Left renal cortex interstitium (tissue), 4 donors: Measurements from ENCODE around the gene TOR2A. TPM values are rescaled to one million over a fixed set of nuclear protein-coding genes. Genes with fewer than 3 reads are reported as not detected.

ENCODE experiments used
- polyA plus RNA-seq, 4 donors: library from polyadenylated mRNA; unstranded; fragments of 120-200 nt; gene quantifications; one replicate each; pipeline ENCODE4 v1.2.1, GENCODE V29; 2013; ENCODE audit not compliant: insufficient read length in 4 of 4

TOR2A gene
- polyA plus RNA-seq, 4 donors, result 13.7 to 21.6 (median 16.8) TPM

Other genes with a start within 250 kb of the TOR2A start
- gene STXBP1, start 123.0 kb downstream of the TOR2A start, polyA plus RNA-seq, result 10 to 100 TPM; 23.6 to 38.6 (median 31.6) TPM
- 1 to 10 TPM; 2.6 to 7.7 (median 5.4) TPM for gene CFAP157, start 28.3 kb downstream of the TOR2A start, polyA plus RNA-seq
- gene PTRH1, start 19.6 kb downstream of the TOR2A start, polyA plus RNA-seq, result 10 to 100 TPM in 3 of 4 donors, 1 to 10 TPM in 1; 7.4 to 21.6 (median 14.2) TPM
- gene TTC16, start 19.2 kb downstream of the TOR2A start, polyA plus RNA-seq, result under 1 TPM; 0.20 to 0.30 (median 0.27) TPM
- 10 to 100 TPM; 13.8 to 18.6 (median 16.0) TPM for gene SH2D3C, start 43.4 kb upstream of the TOR2A start, polyA plus RNA-seq
- 10 to 100 TPM; 63.5 to 84.3 (median 72.4) TPM for gene CDK9, start 50.7 kb upstream of the TOR2A start, polyA plus RNA-seq
- 10 to 100 TPM; 40.7 to 55.2 (median 48.9) TPM for gene FPGS, start 67.6 kb upstream of the TOR2A start, polyA plus RNA-seq
- gene ENG, start 119.4 kb upstream of the TOR2A start, polyA plus RNA-seq, result 100 to 1,000 TPM in 1 of 4 donors, 10 to 100 TPM in 3; 74.4 to 112 (median 80.8) TPM
- gene AK1, start 142.4 kb upstream of the TOR2A start, polyA plus RNA-seq, result 10 to 100 TPM; 38.3 to 60.4 (median 48.1) TPM
- 10 to 100 TPM; 41.4 to 53.1 (median 47.2) TPM for gene ST6GALNAC6, start 164.3 kb upstream of the TOR2A start, polyA plus RNA-seq
- gene ST6GALNAC4, start 181.7 kb upstream of the TOR2A start, polyA plus RNA-seq, result 10 to 100 TPM; 10.4 to 17.2 (median 13.7) TPM
- 1 to 10 TPM; 1.1 to 2.8 (median 2.3) TPM for gene PIP5KL1, start 195.5 kb upstream of the TOR2A start, polyA plus RNA-seq
- 10 to 100 TPM; 35.4 to 42.3 (median 37.2) TPM for gene DPM2, start 202.6 kb upstream of the TOR2A start, polyA plus RNA-seq
- gene EEIG1, start 245.7 kb upstream of the TOR2A start, polyA plus RNA-seq, result 10 to 100 TPM; 34.0 to 46.4 (median 38.3) TPM